HCT116 (cell line): ENCODE measurements around the gene SCAF1. TPM values are rescaled to one million over a fixed set of nuclear protein-coding genes. Genes with fewer than 3 reads are reported as not detected.

ENCODE experiments used
- ATAC-seq: fragments of 200-7000 bp; cut with Tn5 transposase; 2 replicates; pipeline ENCODE4 v1.9.1; 2020; ENCODE audit warnings: mild to moderate bottlenecking, moderate library complexity
- BruUV-seq: library from RNA; stranded (reverse); fragments of 400-500 nt; replicated peaks from 2 replicates; lab custom pipeline; 2021; lab: Mats Ljungman, UMichigan
- CTCF ChIA-PET: fragments of 300-600 bp; sonication (Branson Sonifier 250); formaldehyde crosslinking; loops from one replicate; lab custom pipeline; 2021; ENCODE audit warnings: antibody characterized with exemption; lab: Charles Lee
- POLR2A ChIA-PET: fragments of 300-600, 350-600 bp; sonication (Branson Sonifier 250); formaldehyde crosslinking; loops from one replicate; lab custom pipeline; 2021; ENCODE audit warnings: antibody characterized with exemption; lab: Charles Lee
- RAD21 ChIA-PET, 2 experiments: fragments of 300-600 bp; sonication (Branson Sonifier 250); formaldehyde crosslinking; loops; one replicate each; lab custom pipeline; 2023; ENCODE audit warnings: low total read pairs in 2 of 2; ENCODE audit not compliant: uncharacterized antibody in 2 of 2, unreplicated experiment in 2 of 2, low non-redundant PET in 1 of 2; lab: Charles Lee
- DNase-seq: peaks from one replicate; pipeline ENCODE4 v3.0.0-alpha.2; 2010; ENCODE audit warnings: low read depth, low spot score
- H2AFZ ChIP-seq: fragments of 200-600 bp; shearing (Covaris generic), sonication (generic); 2 replicates; pipeline ENCODE4 v1.6.1; 2017; ENCODE audit warnings: low read depth, mixed run types, mixed read lengths, antibody characterized with exemption, low read length; ENCODE audit not compliant: poor library complexity, severe bottlenecking
- H3K27ac ChIP-seq: 2 replicates; pipeline ENCODE4 v1.5.1; 2012; ENCODE audit warnings: low read depth, low read length
- H3K27me3 ChIP-seq: fragments of 200-600 bp; sonication (generic); 2 replicates; pipeline ENCODE4 v1.6.1; 2016; ENCODE audit warnings: mixed run types, low read length, mixed read lengths; ENCODE audit not compliant: insufficient read depth
- H3K36me3 ChIP-seq, 2 experiments: fragments of 200-500 bp in 1 of 2; fragments of 200-600 bp in 1 of 2; sonication (Bioruptor generic) in 1 of 2; sonication (generic) in 1 of 2; 2 replicates each; pipeline versions ENCODE4 v1.5.1 to v1.6.1; 2014 to 2016; ENCODE audit warnings: low read length in 2 of 2, inconsistent platforms in 1 of 2, mixed read lengths in 1 of 2, mixed run types in 1 of 2; ENCODE audit not compliant: insufficient read depth in 2 of 2, control insufficient read depth in 1 of 2
- H3K4me1 ChIP-seq, 2 experiments: fragments of 200-600 bp in 1 of 2; sonication (generic) in 1 of 2; 2 replicates each; pipeline versions ENCODE4 v1.5.1 to v1.6.1; 2012 to 2017; ENCODE audit warnings: low read length in 2 of 2, inconsistent platforms in 1 of 2, mild to moderate bottlenecking in 1 of 2, mixed read lengths in 1 of 2, mixed run types in 1 of 2, moderate library complexity in 1 of 2; ENCODE audit not compliant: insufficient read depth in 2 of 2, control insufficient read depth in 1 of 2
- H3K4me2 ChIP-seq: fragments of 200-600 bp; sonication (generic); 2 replicates; pipeline ENCODE4 v1.6.1; 2017; ENCODE audit warnings: mixed run types, low read length, mixed read lengths
- H3K4me3 ChIP-seq, 2 experiments: fragments of 200-600 bp in 1 of 2; sonication (generic) in 1 of 2; replicated peaks in 1 of 2; 2 replicates each; pipeline ENCODE4 v1.5.1; 2011 to 2016; ENCODE audit warnings: low read length in 2 of 2, control low read depth in 1 of 2, low read depth in 1 of 2, mild to moderate bottlenecking in 1 of 2, mixed read lengths in 1 of 2, mixed run types in 1 of 2
- H3K79me2 ChIP-seq: fragments of 200-600 bp; sonication (generic); 2 replicates; pipeline ENCODE4 v1.6.1; 2017; ENCODE audit warnings: mild to moderate bottlenecking, mixed run types, low read length, moderate library complexity, mixed read lengths; ENCODE audit not compliant: insufficient read depth
- H3K9ac ChIP-seq: fragments of 200-600 bp; sonication (generic); 2 replicates; pipeline ENCODE4 v1.6.1; 2016; ENCODE audit warnings: low read length, mixed read lengths
- H3K9me2 ChIP-seq: fragments of 200-600 bp; sonication (generic), shearing (Covaris generic); 2 replicates; pipeline ENCODE4 v1.6.1; 2017; ENCODE audit warnings: mixed run types, mild to moderate bottlenecking, moderate library complexity; ENCODE audit not compliant: insufficient read depth
- H3K9me3 ChIP-seq, 2 experiments: fragments of 200-500 bp in 1 of 2; fragments of 200-600 bp in 1 of 2; sonication (Bioruptor generic) in 1 of 2; sonication (generic) in 1 of 2; 2 replicates each; pipeline ENCODE4 v1.6.1; 2014 to 2017; ENCODE audit warnings: low read length in 2 of 2, mixed read lengths in 2 of 2, inconsistent platforms in 1 of 2, low read depth in 1 of 2, mild to moderate bottlenecking in 1 of 2, mixed run types in 1 of 2, moderate library complexity in 1 of 2; ENCODE audit not compliant: control insufficient read depth in 1 of 2, insufficient read depth in 1 of 2
- H4K20me1 ChIP-seq: fragments of 200-600 bp; sonication (generic), shearing (Covaris generic); 2 replicates; pipeline ENCODE4 v1.6.1; 2017; ENCODE audit warnings: mixed run types, mild to moderate bottlenecking, moderate library complexity; ENCODE audit not compliant: insufficient read depth
- CBX3 ChIP-seq: IDR thresholded peaks from 2 replicates; pipeline ENCODE4 v1.6.1; 2012; ENCODE audit warnings: low read depth
- CEBPB ChIP-seq: IDR thresholded peaks from 2 replicates; pipeline ENCODE4 v1.6.1; 2012; ENCODE audit warnings: low read depth
- EGR1 ChIP-seq: IDR thresholded peaks from 2 replicates; pipeline ENCODE4 v1.6.1; 2012; ENCODE audit warnings: low read depth
- ELF1 ChIP-seq: IDR thresholded peaks from 2 replicates; pipeline ENCODE4 v1.6.1; 2012; ENCODE audit warnings: low read depth, borderline replicate concordance
- EZH2 ChIP-seq: fragments of 200-600 bp; sonication (generic); IDR thresholded peaks from 2 replicates; pipeline ENCODE4 v1.6.1; 2017; ENCODE audit warnings: antibody characterized with exemption, mixed run types
- JUND ChIP-seq: IDR thresholded peaks from 2 replicates; pipeline ENCODE4 v1.6.1; 2012
- POLR2A ChIP-seq: IDR thresholded peaks from 2 replicates; pipeline ENCODE4 v1.7.0; 2011; ENCODE audit warnings: borderline replicate concordance; ENCODE audit not compliant: insufficient read depth, insufficient read length; ENCODE audit errors: extremely low read depth
- RAD21 ChIP-seq: IDR thresholded peaks from 2 replicates; pipeline ENCODE4 v1.6.1; 2012; ENCODE audit warnings: low read depth, mild to moderate bottlenecking
- YY1 ChIP-seq: IDR thresholded peaks from 2 replicates; pipeline ENCODE4 v1.6.1; 2011; ENCODE audit warnings: low read length, low read depth, moderate library complexity, mild to moderate bottlenecking; ENCODE audit not compliant: insufficient replicate concordance; ENCODE audit errors: extremely low read depth
- ZFX ChIP-seq: fragments of 450-650 bp; IDR thresholded peaks from 2 replicates; pipeline ENCODE4 v1.6.1; 2017
- ZNF274 ChIP-seq: fragments of 200-500 bp; sonication (Bioruptor generic); IDR thresholded peaks from 2 replicates; pipeline ENCODE4 v1.6.1; 2014; ENCODE audit warnings: mild to moderate bottlenecking, low read depth, low read length, inconsistent platforms
- intact Hi-C: fragments of 100-400 bp; cut with micrococcal nuclease; formaldehyde crosslinking; loops from 2 replicates; pipeline ENCODE4 v1.10.0; 2022
- total RNA-seq: library from RNA; stranded (reverse); gene quantifications from one replicate; pipeline ENCODE4 v1.2.1, GENCODE V29; 2021; ENCODE audit not compliant: unreplicated experiment
- TF ChIP-seq, protein P1 (sequence below): IDR thresholded peaks from 2 replicates; pipeline ENCODE4 v1.6.1; 2012
- TF ChIP-seq, protein P2 (sequence below): IDR thresholded peaks from 2 replicates; pipeline ENCODE4 v1.6.1; 2011; ENCODE audit warnings: mild to moderate bottlenecking, low read length, moderate library complexity; ENCODE audit not compliant: insufficient replicate concordance; ENCODE audit errors: extremely low read depth
- TF ChIP-seq, protein P3 (sequence below), 3 experiments: fragments of 200-600 bp in 1 of 3; sonication (generic) in 1 of 3; IDR thresholded peaks in 2 of 3; conservative IDR thresholded peaks in 1 of 3; 2 replicates each; pipeline ENCODE4 v1.5.1; 2012 to 2017; ENCODE audit warnings: low read depth in 2 of 3, low read length in 2 of 3, antibody characterized with exemption in 1 of 3, borderline replicate concordance in 1 of 3, control low read depth in 1 of 3, mild to moderate bottlenecking in 1 of 3, mixed read lengths in 1 of 3, mixed run types in 1 of 3, moderate library complexity in 1 of 3; ENCODE audit not compliant: insufficient read depth in 1 of 3
- TF ChIP-seq, protein P4 (sequence below): IDR thresholded peaks from 2 replicates; pipeline ENCODE4 v1.6.1; 2012

Gene SCAF1
- total RNA-seq, 1 experiment from 2014 or later: 96.8 TPM

DNA sequence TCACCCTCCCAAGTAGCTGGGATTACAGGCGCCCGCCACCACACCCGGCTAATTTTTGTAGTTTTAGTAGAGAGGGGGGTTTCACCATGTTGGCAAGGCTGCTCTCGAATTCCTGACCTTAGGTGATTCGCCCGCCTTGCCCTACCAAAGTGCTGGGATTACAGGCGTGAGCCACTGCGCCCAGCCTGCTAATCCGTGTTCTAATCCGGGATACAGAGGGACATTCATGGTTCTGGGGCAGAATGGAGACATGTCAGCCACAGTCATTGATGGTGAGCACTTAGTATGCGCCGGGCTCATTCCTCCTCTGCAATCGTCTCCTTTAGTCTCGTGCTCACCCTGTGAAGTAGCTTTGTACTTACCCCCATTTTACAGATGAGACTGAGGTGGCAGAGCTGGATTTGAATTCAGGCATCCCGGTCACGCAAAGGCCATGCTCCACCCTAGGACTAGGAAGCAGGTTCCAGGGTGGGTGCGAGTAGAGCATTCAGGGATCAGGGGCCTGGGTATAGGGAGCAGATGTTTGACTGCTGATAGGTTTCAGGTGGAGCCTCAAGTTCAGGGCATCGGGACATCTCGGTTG, 10.3 kb upstream of the SCAF1 start:
- ATAC-seq: no peak
- peaks cover 3 to 12% of the 10 kb centered on the region in 2 experiments; a peak in 2 of 4 replicates for H3K4me1 ChIP-seq
- no TSS peak for BruUV-seq

More for the DNA sequence above, 10.3 kb upstream of the SCAF1 start:
- Histone ChIP-seq H3K4me2 (no peak overlapping the region), H3K4me3 (no peak overlapping the region), H3K27ac (no peak overlapping the region), H3K27me3 (no peaks in the 10 kb centered on the region), H3K9me2 (no peaks in the 10 kb centered on the region), H3K36me3 (no peaks in the 10 kb centered on the region; a peak in 1 of 4 replicates), H3K79me2 (no peaks in the 10 kb centered on the region), H4K20me1 (no peaks in the 10 kb centered on the region), H3K9ac (no peak overlapping the region), H2AFZ (no peak overlapping the region), H3K9me3 (no peaks in the 10 kb centered on the region)
- CTCF ChIA-PET: interaction anchor here (1.1 kb wide), 1 partner anchor 20 kb away, joined by 3 read pairs; no protein-coding TSS in a partner anchor
- intact Hi-C loops: no loop called here
- no peak for DNase-seq
- POLR2A ChIA-PET: interaction anchor here (2.9 kb wide), 1 partner anchor 9 kb away, joined by 13 read pairs; the partner anchor contains the start of gene RRAS
- RAD21 ChIA-PET: no interaction called here
- TF ChIP-seq, protein P1, sequence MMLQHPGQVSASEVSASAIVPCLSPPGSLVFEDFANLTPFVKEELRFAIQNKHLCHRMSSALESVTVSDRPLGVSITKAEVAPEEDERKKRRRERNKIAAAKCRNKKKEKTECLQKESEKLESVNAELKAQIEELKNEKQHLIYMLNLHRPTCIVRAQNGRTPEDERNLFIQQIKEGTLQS: no peak
- TF ChIP-seq, protein P2, sequence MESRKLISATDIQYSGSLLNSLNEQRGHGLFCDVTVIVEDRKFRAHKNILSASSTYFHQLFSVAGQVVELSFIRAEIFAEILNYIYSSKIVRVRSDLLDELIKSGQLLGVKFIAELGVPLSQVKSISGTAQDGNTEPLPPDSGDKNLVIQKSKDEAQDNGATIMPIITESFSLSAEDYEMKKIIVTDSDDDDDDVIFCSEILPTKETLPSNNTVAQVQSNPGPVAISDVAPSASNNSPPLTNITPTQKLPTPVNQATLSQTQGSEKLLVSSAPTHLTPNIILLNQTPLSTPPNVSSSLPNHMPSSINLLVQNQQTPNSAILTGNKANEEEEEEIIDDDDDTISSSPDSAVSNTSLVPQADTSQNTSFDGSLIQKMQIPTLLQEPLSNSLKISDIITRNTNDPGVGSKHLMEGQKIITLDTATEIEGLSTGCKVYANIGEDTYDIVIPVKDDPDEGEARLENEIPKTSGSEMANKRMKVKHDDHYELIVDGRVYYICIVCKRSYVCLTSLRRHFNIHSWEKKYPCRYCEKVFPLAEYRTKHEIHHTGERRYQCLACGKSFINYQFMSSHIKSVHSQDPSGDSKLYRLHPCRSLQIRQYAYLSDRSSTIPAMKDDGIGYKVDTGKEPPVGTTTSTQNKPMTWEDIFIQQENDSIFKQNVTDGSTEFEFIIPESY: no peak
- no peak for TF ChIP-seq POLR2A
- TF ChIP-seq, protein P3, sequence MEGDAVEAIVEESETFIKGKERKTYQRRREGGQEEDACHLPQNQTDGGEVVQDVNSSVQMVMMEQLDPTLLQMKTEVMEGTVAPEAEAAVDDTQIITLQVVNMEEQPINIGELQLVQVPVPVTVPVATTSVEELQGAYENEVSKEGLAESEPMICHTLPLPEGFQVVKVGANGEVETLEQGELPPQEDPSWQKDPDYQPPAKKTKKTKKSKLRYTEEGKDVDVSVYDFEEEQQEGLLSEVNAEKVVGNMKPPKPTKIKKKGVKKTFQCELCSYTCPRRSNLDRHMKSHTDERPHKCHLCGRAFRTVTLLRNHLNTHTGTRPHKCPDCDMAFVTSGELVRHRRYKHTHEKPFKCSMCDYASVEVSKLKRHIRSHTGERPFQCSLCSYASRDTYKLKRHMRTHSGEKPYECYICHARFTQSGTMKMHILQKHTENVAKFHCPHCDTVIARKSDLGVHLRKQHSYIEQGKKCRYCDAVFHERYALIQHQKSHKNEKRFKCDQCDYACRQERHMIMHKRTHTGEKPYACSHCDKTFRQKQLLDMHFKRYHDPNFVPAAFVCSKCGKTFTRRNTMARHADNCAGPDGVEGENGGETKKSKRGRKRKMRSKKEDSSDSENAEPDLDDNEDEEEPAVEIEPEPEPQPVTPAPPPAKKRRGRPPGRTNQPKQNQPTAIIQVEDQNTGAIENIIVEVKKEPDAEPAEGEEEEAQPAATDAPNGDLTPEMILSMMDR (IDR thresholded peaks at IDR 0.05 in 2 of 3, conservative IDR thresholded peaks at IDR 0.05 in 1 of 3; ENCODE audit: borderline replicate concordance in 1 of 3, insufficient read depth in 1 of 3, low read depth in 2 of 3, low read length in 2 of 3): no peak
- no peak for TF ChIP-seq CBX3
- no peak for TF ChIP-seq ZFX
- TF ChIP-seq ELF1: no peak
- TF ChIP-seq JUND: no peak
- TF ChIP-seq EGR1: no peak
- TF ChIP-seq ZNF274: no peak
- TF ChIP-seq RAD21: no peak
- no peak for TF ChIP-seq EZH2
- TF ChIP-seq, protein P4, sequence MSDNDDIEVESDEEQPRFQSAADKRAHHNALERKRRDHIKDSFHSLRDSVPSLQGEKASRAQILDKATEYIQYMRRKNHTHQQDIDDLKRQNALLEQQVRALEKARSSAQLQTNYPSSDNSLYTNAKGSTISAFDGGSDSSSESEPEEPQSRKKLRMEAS: no peak
- no peak for TF ChIP-seq YY1
- TF ChIP-seq CEBPB: no peak
